ENCODE results near the gene HBG1.

The HBG1 gene

GRCh38 chr11:5230266-5230665 is 19.4 kb downstream of the HBG1 start:
- no peak for TF ChIP-seq TAF1 (IDR thresholded peaks at IDR 0.05; ENCODE audit: borderline replicate concordance, low read depth, low read length)
- TF ChIP-seq POLR2AphosphoS5 (IDR thresholded peaks at IDR 0.05; ENCODE audit: low read depth, low read length) = no peak
- no peak for TF ChIP-seq POLR2A (IDR thresholded peaks at IDR 0.05; ENCODE audit: low read depth, low read length)
- DNase-seq (ENCODE audit: insufficient read length) = no peak
- FAIRE-seq = no peak

DNA sequence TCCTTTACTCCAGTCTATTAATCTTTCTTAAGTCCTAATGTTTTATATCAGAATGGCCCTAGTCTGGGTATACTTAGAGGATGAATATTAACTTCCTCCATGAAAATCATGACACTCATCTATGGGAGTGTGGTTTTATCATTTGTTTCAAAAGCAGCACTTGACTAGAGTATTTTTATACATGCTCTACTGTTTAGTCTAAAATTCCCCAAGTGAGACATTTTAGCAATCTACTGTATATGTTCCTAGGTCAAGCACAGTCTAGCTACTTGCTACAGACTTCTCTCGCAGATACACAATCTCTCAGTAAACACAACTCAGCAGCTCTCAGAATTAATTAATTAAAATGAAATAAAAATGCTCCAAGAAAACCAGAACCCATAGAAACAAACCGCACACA is 19.9 kb downstream of the HBG1 start:
- DNase-seq (ENCODE audit: insufficient read length) (no peak), FAIRE-seq (peak; percentile 48)
- no peak for TF ChIP-seq POLR2A (IDR thresholded peaks at IDR 0.05; ENCODE audit: low read depth, low read length)
- no peak for TF ChIP-seq POLR2AphosphoS5 (IDR thresholded peaks at IDR 0.05; ENCODE audit: low read depth, low read length)
- no peak for TF ChIP-seq TAF1 (IDR thresholded peaks at IDR 0.05; ENCODE audit: borderline replicate concordance, low read depth, low read length)

GRCh38 chr11:5229356-5229755 is 20.3 kb downstream of the HBG1 start:
- FAIRE-seq = no peak
- TF ChIP-seq POLR2AphosphoS5 (IDR thresholded peaks at IDR 0.05; ENCODE audit: low read depth, low read length) (no peak), POLR2A (IDR thresholded peaks at IDR 0.05; ENCODE audit: low read depth, low read length) (no peak), TAF1 (IDR thresholded peaks at IDR 0.05; ENCODE audit: borderline replicate concordance, low read depth, low read length) (no peak)
- no peak for DNase-seq (ENCODE audit: insufficient read length)

GRCh38 chr11:5228124-5228523 is 21.5 kb downstream of the HBG1 start:
- DNase-seq (ENCODE audit: insufficient read length) (no peak), FAIRE-seq (no peak)
- TF ChIP-seq POLR2A (IDR thresholded peaks at IDR 0.05; ENCODE audit: low read depth, low read length) (no peak), TAF1 (IDR thresholded peaks at IDR 0.05; ENCODE audit: borderline replicate concordance, low read depth, low read length) (no peak), POLR2AphosphoS5 (IDR thresholded peaks at IDR 0.05; ENCODE audit: low read depth, low read length) (no peak)

GRCh38 chr11:5227681-5228080 is 22.0 kb downstream of the HBG1 start:
- FAIRE-seq = no peak
- DNase-seq (ENCODE audit: insufficient read length) = no peak
- TF ChIP-seq POLR2AphosphoS5 (IDR thresholded peaks at IDR 0.05; ENCODE audit: low read depth, low read length) (no peak), TAF1 (IDR thresholded peaks at IDR 0.05; ENCODE audit: borderline replicate concordance, low read depth, low read length) (no peak), POLR2A (IDR thresholded peaks at IDR 0.05; ENCODE audit: low read depth, low read length) (no peak)

DNA sequence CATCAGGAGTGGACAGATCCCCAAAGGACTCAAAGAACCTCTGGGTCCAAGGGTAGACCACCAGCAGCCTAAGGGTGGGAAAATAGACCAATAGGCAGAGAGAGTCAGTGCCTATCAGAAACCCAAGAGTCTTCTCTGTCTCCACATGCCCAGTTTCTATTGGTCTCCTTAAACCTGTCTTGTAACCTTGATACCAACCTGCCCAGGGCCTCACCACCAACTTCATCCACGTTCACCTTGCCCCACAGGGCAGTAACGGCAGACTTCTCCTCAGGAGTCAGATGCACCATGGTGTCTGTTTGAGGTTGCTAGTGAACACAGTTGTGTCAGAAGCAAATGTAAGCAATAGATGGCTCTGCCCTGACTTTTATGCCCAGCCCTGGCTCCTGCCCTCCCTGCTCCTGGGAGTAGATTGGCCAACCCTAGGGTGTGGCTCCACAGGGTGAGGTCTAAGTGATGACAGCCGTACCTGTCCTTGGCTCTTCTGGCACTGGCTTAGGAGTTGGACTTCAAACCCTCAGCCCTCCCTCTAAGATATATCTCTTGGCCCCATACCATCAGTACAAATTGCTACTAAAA is 22.8 kb downstream of the HBG1 start, which contains the start of gene HBB:
TSS of gene HBB (minus strand) at position 340 of the 579 bp plus-strand sequence. CDS start at position 290, 50 bp downstream.
- DNase-seq (ENCODE audit: insufficient read length) = no peak
- no peak for FAIRE-seq
- TF ChIP-seq POLR2AphosphoS5 (IDR thresholded peaks at IDR 0.05; ENCODE audit: low read depth, low read length) (no peak), POLR2A (IDR thresholded peaks at IDR 0.05; ENCODE audit: low read depth, low read length) (no peak), TAF1 (IDR thresholded peaks at IDR 0.05; ENCODE audit: borderline replicate concordance, low read depth, low read length) (no peak)

DNA sequence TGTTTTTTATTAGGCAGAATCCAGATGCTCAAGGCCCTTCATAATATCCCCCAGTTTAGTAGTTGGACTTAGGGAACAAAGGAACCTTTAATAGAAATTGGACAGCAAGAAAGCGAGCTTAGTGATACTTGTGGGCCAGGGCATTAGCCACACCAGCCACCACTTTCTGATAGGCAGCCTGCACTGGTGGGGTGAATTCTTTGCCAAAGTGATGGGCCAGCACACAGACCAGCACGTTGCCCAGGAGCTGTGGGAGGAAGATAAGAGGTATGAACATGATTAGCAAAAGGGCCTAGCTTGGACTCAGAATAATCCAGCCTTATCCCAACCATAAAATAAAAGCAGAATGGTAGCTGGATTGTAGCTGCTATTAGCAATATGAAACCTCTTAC is 24.2 kb downstream of the HBG1 start:
- FAIRE-seq (no peak), DNase-seq (ENCODE audit: insufficient read length) (no peak)
- TF ChIP-seq POLR2AphosphoS5 (IDR thresholded peaks at IDR 0.05; ENCODE audit: low read depth, low read length) (no peak), POLR2A (IDR thresholded peaks at IDR 0.05; ENCODE audit: low read depth, low read length) (no peak), TAF1 (IDR thresholded peaks at IDR 0.05; ENCODE audit: borderline replicate concordance, low read depth, low read length) (no peak)

- TF ChIP-seq TAF1 (IDR thresholded peaks at IDR 0.05; ENCODE audit: borderline replicate concordance, low read depth, low read length) (no peak), POLR2A (IDR thresholded peaks at IDR 0.05; ENCODE audit: low read depth, low read length) (no peak), POLR2AphosphoS5 (IDR thresholded peaks at IDR 0.05; ENCODE audit: low read depth, low read length) (no peak)
- no peak for DNase-seq (ENCODE audit: insufficient read length)
- no peak for FAIRE-seq
Observed at GRCh38 chr11:5224538-5225479, 24.8 kb downstream of the HBG1 start.

- no peak for TF ChIP-seq POLR2AphosphoS5 (IDR thresholded peaks at IDR 0.05; ENCODE audit: low read depth, low read length)
- TF ChIP-seq POLR2A (IDR thresholded peaks at IDR 0.05; ENCODE audit: low read depth, low read length) = no peak
- no peak for TF ChIP-seq TAF1 (IDR thresholded peaks at IDR 0.05; ENCODE audit: borderline replicate concordance, low read depth, low read length)
- DNase-seq (ENCODE audit: insufficient read length) = no peak
- no peak for FAIRE-seq
Observed at GRCh38 chr11:5223686-5224085, 26.0 kb downstream of the HBG1 start.

- TF ChIP-seq POLR2AphosphoS5 (IDR thresholded peaks at IDR 0.05; ENCODE audit: low read depth, low read length) (no peak), POLR2A (IDR thresholded peaks at IDR 0.05; ENCODE audit: low read depth, low read length) (no peak), TAF1 (IDR thresholded peaks at IDR 0.05; ENCODE audit: borderline replicate concordance, low read depth, low read length) (no peak)
- DNase-seq (ENCODE audit: insufficient read length) (no peak), FAIRE-seq (no peak)
Observed at GRCh38 chr11:5223146-5223545, 26.5 kb downstream of the HBG1 start.

DNA sequence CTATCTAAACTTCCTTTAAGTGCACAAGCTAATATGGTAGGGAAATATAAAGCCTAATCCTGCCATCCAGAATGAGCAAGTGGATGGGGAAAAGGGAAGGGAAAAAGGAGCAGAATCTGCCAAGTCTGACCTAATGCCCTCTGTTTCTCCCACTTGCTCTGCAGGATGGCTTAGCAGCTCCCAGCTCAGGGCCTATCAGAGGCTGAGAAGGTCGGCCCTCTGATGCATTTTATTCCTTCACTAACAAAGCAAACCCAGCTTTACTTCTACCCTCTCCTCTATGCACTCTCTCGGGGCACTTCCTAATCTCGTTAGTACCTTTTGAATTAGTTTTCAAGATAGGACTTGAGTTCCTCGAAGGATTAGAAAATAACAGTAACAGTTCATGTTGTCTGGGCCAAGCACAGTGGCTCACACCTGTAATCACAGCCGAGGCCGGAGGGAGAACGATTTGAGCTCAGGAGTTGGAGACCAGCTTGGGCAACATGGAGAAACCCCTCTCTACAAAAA is 39.2 kb downstream of the HBG1 start:
- TF ChIP-seq TAF1 (IDR thresholded peaks at IDR 0.05; ENCODE audit: borderline replicate concordance, low read depth, low read length) (no peak), POLR2A (IDR thresholded peaks at IDR 0.05; ENCODE audit: low read depth, low read length) (no peak), POLR2AphosphoS5 (IDR thresholded peaks at IDR 0.05; ENCODE audit: low read depth, low read length) (no peak)
- FAIRE-seq (no peak), DNase-seq (ENCODE audit: insufficient read length) (no peak)
